GM19239 (cell line): Measurements from ENCODE around the gene ABAT.

ENCODE experiments used
- DNase-seq: peaks from one replicate; pipeline ENCODE4 v3.0.0; 2011; ENCODE audit warnings: low spot score; ENCODE audit not compliant: insufficient read length
- FAIRE-seq: peaks from 2 replicates; lab custom pipeline; 2011; peaks lifted over from hg19 to GRCh38; lab: Jason Lieb, UNC

The ABAT gene

DNA sequence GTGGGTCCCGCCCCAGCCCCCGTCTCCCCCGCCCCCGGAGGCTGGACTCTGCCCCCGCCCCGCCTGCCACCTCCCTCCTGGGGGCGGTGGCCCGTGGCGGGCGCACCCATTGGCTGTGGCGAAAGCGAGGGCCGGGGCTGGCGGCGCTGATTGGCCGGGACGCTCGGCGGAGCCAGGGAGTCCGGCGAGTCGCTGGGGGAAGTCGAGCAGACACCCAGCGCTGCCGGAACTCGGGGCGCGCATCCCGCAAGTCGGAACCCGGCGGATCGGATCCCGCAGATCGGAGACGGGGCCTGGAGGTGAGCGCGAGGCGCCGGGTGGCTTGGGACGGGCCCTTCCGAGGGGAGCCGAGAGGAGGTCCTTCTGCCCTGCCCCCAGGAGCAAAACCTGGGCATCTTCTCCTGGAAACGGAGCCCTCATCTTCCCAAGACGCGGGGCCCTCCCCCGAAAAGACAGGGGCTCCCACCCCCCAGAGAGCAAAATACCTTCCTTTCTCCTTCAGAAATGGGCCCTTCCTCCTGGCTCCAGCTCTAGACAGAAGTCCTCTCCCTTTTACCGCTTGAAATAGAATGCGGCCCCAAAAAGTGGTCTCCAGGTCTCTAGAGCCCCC, at the start of gene ABAT:
Gene ABAT (plus strand): TSS at position 205 of the 610 bp plus-strand sequence. CDS start 61,123 bp downstream, outside the sequence.
- peak; percentile 92 for FAIRE-seq
- peak; percentile 95 for DNase-seq

- DNase-seq: no peak
- FAIRE-seq: no peak
Observed at GRCh38 chr16:8625491-8626087, 48.8 kb upstream of the ABAT start.

GRCh38 chr16:8626946-8627345, 47.5 kb upstream of the ABAT start:
- no peak for DNase-seq
- FAIRE-seq: no peak

DNA sequence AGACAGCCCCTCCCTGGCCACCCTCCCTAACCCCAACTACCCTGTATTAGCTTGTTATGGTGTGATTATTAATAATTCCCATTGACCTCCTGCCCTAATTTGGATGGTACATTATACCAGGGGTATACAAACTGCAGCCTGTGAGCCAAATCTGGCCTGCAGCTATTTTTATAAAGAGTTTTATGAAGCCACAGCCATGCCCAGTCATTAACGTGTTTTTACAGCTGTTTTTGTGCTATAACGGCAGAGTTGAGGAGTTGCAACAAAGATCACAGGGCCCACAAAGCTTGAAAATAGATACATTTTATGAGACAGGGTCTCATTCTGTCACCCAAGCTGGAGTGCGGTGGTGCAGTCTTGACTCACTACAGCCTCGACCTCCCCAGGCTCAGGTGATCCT, 47.0 kb upstream of the ABAT start:
- FAIRE-seq (no peak), DNase-seq (no peak)

GRCh38 chr16:8628981-8629725, 45.3 kb upstream of the ABAT start:
- DNase-seq: no peak
- no peak for FAIRE-seq

DNA sequence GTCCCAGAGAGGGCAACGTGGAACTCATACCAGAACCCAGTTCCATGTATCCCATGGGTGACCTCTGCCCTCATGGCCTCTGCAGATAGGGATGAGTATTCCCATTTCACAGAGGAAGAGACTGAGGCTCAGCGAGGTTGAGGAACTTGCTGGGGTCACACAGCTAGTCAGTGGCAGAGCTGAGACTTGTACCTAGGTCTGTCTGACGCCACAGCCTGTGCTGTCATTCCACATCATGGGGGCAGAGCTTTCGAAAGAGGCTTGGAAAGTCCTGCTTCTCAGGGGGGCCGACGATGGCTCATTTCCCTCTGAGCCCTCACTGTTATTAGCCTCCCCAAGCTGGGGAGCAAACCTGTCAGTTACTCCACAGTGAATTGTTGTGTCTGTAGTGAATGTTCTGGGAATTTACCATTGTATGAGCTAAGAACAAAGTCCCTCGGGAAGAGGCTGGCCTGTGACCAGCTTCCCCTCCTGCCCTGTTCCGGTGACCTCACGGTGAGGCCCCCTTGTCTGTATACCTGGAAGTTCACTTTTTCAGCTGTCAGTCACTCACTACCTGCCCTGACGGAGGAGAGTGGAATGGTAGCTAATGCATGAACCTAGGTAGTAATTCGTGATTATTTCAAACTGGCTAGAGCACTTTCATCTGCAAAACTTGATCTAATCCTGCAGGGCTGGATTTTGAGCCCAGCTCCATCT, 44.0 kb upstream of the ABAT start:
- no peak for DNase-seq
- no peak for FAIRE-seq

- FAIRE-seq: no peak
- DNase-seq: no peak
Observed at GRCh38 chr16:8631373-8631772, 43.0 kb upstream of the ABAT start.

- FAIRE-seq (no peak), DNase-seq (no peak)
Observed at GRCh38 chr16:8631818-8632465, 42.5 kb upstream of the ABAT start.

GRCh38 chr16:8632675-8633182, 41.7 kb upstream of the ABAT start:
- FAIRE-seq: no peak
- DNase-seq: no peak

DNA sequence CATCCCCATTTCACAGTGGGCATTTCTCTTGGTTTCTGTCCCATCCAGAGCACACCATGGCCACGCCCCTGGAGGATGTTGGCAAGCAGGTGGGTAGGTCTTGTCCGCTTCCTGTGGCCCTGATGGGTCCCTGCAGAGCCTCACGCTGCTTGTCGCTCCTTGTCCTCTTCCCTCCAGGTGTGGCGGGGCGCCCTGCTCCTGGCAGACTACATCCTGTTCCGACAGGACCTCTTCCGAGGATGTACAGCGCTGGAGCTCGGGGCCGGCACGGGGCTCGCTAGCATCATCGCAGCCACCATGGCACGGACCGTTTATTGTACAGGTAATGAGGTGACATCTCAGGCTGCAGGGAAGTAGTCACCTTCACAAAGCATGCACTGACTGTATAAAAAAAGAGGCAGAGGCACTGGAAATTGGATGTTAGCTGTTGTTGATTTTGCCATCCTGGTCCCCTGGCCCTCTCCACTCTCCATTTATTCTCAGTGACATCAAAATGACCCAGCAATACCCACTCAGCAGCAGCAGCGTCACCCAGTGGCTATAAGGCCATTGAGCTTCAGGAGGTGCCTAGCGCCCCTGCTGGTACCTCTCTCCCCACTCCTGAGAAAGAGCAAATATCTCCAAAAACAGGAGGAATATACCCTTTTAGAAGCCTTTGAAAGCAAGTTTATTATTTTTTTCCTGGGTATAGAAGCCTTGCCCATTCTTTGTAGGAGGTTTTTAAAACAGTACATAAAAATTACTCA, 39.3 kb upstream of the ABAT start:
- no peak for FAIRE-seq
- DNase-seq: no peak

- DNase-seq: no peak
- FAIRE-seq: no peak
Observed at GRCh38 chr16:8639694-8640093, 34.7 kb upstream of the ABAT start.

- FAIRE-seq: no peak
- DNase-seq: no peak
Observed at GRCh38 chr16:8641671-8642070, 32.7 kb upstream of the ABAT start.

DNA sequence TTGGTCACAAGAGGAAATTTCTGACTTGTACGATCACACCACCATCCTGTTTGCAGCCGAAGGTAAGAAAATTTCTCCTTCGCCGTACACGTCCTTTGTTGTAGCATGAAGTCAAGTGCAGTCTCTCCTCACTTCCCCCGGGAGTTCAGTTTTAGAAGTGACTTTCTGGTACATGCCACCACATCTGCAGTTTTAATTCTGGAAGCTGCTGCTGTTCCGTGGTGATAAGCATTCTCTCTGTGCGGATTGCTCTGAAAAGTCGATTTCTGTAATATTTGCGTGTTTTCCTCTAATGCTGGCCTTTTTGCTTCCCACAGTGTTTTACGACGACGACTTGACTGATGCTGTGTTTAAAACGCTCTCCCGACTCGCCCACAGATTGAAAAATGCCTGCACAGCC, 32.3 kb upstream of the ABAT start:
- DNase-seq: no peak
- FAIRE-seq: no peak

GRCh38 chr16:8644211-8645140, 29.9 kb upstream of the ABAT start:
- FAIRE-seq: no peak
- no peak for DNase-seq

GRCh38 chr16:8645141-8645521, 29.3 kb upstream of the ABAT start:
- FAIRE-seq: no peak

GRCh38 chr16:8645831-8646230, 28.6 kb upstream of the ABAT start:
- no peak for DNase-seq

More at GRCh38 chr16:8645141-8645521, 29.3 kb upstream of the ABAT start:
- no peak for DNase-seq

DNA sequence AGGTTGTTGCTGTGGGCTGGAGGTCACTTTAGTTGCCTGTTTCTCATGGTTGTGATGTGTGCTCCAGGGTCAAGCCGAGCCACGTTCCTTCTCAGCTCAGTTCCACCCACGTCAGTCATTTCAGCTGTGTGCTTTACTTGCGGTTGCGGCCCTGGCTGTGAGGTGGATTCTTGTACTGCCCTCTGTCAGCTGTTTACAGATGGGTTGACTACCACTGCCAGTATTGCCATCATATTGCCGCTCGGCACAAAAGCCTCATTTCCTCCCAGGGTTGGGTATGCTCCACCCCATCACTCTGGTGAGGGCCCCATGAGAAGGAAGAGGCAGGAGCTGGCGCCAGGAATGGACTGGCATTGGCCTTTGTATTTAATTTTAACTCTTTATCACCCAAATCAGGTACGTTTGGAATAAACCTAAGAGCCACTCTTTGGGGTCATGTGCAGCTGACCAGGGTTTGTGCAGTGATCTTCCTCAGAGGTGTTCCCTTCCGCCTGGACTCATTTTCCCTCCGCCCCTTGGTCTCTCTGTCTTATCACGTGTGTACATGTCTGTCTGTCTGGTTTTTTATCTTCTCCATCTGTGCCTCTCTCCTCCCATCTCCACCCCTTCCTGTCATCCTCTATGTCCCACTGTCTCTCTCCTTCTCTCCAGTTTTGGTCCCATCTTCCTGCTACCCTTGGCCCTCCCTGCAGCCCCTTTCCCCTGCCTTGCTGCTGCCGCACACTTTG, 27.9 kb upstream of the ABAT start:
- DNase-seq (no peak), FAIRE-seq (no peak)

More at GRCh38 chr16:8645831-8646230, 28.6 kb upstream of the ABAT start:
- no peak for FAIRE-seq
